Activated CD4-positive, alpha-beta T cell treated with anti-CD3 and anti-CD28 coated beads, Interleukin-2, amount 50 U/mL, for 4 hours (primary cell): ENCODE data around the gene CROCC.

Experiments
- DNase-seq, 2 experiments: peaks; one replicate each; pipeline ENCODE4 v3.0.0-alpha.2; 2020

The CROCC gene

GRCh38 chr1:16969651-16970050 is 47.9 kb downstream of the CROCC start:
- DNase-seq, result no peak

GRCh38 chr1:16970132-16970910 is 48.6 kb downstream of the CROCC start:
- no peak for DNase-seq

- no peak for DNase-seq
These were observed 49.8 kb downstream of the CROCC start for GRCh38 chr1:16971341-16972188.

- DNase-seq, result no peak
These were observed 50.6 kb downstream of the CROCC start for GRCh38 chr1:16972189-16972895.

- DNase-seq, result no peak
These were observed 51.5 kb downstream of the CROCC start for GRCh38 chr1:16973215-16973614.

- DNase-seq, result no peak
These were observed 53.5 kb downstream of the CROCC start for GRCh38 chr1:16975211-16975610.

GRCh38 chr1:16975838-16976237 is 54.1 kb downstream of the CROCC start:
- no peak for DNase-seq

GRCh38 chr1:16976966-16977365 is 55.2 kb downstream of the CROCC start:
- no peak for DNase-seq

GRCh38 chr1:16977377-16977776 is 55.6 kb downstream of the CROCC start:
- DNase-seq, result no peak

- no peak for DNase-seq
These were observed 56.4 kb downstream of the CROCC start for GRCh38 chr1:16978139-16978538.

GRCh38 chr1:16978567-16979474 is 57.1 kb downstream of the CROCC start:
- no peak for DNase-seq

GRCh38 chr1:16979475-16980327 is 58.0 kb downstream of the CROCC start:
- no peak for DNase-seq

- DNase-seq, result no peak
These were observed 58.9 kb downstream of the CROCC start, which contains the start of gene MFAP2 for GRCh38 chr1:16980473-16981268. Gene MFAP2, minus strand, starts transcription at chr1:16980620. Its CDS starts 2,347 bp downstream, at chr1:16978273.

- DNase-seq, result no peak
These were observed 59.6 kb downstream of the CROCC start for GRCh38 chr1:16981269-16981849.

- DNase-seq, result no peak
These were observed 61.2 kb downstream of the CROCC start for GRCh38 chr1:16982902-16983301.

- no peak for DNase-seq
These were observed 61.9 kb downstream of the CROCC start for GRCh38 chr1:16983649-16984048.

GRCh38 chr1:16984717-16985116 is 63.0 kb downstream of the CROCC start:
- DNase-seq, result no peak

- no peak for DNase-seq
These were observed 64.4 kb downstream of the CROCC start for GRCh38 chr1:16986113-16986512.

- no peak for DNase-seq
These were observed 64.8 kb downstream of the CROCC start for GRCh38 chr1:16986560-16986959.

- DNase-seq, result no peak
These were observed 65.2 kb downstream of the CROCC start for GRCh38 chr1:16986962-16987361.
